IPS DF 4.7 (cell line): ENCODE results near the gene ATF5.

Experiments used
- DNase-seq: peaks from one replicate; pipeline ENCODE4 v3.0.0-alpha.2; 2013; ENCODE audit warnings: low spot score; ENCODE audit errors: extremely low read depth

ATF5 gene

DNA sequence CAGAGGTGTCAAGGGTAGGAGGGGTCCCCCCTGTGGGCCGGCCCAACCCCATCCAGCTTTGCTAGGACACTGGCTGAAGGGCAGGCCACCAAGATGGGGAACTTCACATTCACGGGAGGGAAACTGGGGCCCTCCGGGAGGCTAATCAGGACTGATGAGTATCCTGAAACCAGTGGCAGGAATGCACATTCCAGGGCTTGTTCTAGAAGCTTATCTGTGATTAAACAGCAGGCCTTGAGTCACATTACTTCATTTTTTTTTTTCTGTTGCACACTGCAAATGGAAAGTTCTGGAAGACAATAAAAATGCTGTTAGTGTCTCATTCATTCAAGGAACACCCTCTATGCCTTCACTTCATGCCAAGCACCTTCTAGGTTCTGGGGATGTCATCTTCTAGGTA lies 47.5 kb downstream of the ATF5 start:
- DNase-seq, result no peak

- no peak for DNase-seq
Measured at GRCh38 chr19:49977076-49977475, 48.1 kb downstream of the ATF5 start.

GRCh38 chr19:49977881-49978280 lies 48.9 kb downstream of the ATF5 start:
- DNase-seq, result no peak

GRCh38 chr19:49978324-49978723 lies 49.3 kb downstream of the ATF5 start:
- DNase-seq, result no peak

GRCh38 chr19:49981603-49982593 lies 52.9 kb downstream of the ATF5 start:
- DNase-seq, result no peak
